BJ (cell line): ENCODE results near the gene CREM. TPM values are rescaled to one million over a fixed set of nuclear protein-coding genes. Genes with fewer than 3 reads are reported as not detected.
"Not testable (repeated sequence)": the region's sequence is repeated elsewhere in the genome, so short reads cannot be mapped to it uniquely, and the experiment has no call there.

Experiments used
- CTCF ChIA-PET: fragments of 350-600 bp; formaldehyde crosslinking; extraction: SDS; loops from one replicate; lab custom pipeline; 2021; ENCODE audit warnings: antibody characterized with exemption, inconsistent platforms; lab: Yijun Ruan, JAX
- POLR2A ChIA-PET: fragments of 300-600 bp; sonication (Branson Sonifier 250); formaldehyde crosslinking; extraction: SDS; loops from one replicate; lab custom pipeline; 2021; ENCODE audit warnings: antibody characterized with exemption; lab: Charles Lee
- DNase-seq: peaks from one replicate; pipeline ENCODE4 v3.0.0-alpha.2; 2011; ENCODE audit warnings: low read depth
- H3K27me3 ChIP-seq: 2 replicates; pipeline ENCODE4 v1.6.0; 2011; ENCODE audit warnings: low read length; ENCODE audit not compliant: control insufficient read depth, insufficient read depth
- H3K36me3 ChIP-seq: 2 replicates; pipeline ENCODE4 v1.5.1; 2011; ENCODE audit warnings: low read length; ENCODE audit not compliant: control insufficient read depth, insufficient read depth
- H3K4me3 ChIP-seq: 2 replicates; pipeline ENCODE4 v1.5.1; 2011; ENCODE audit warnings: low read depth, mild to moderate bottlenecking, control low read depth, low read length
- CTCF ChIP-seq: IDR thresholded peaks from 2 replicates; pipeline ENCODE4 v1.5.1; 2011; ENCODE audit warnings: low read depth, mild to moderate bottlenecking, control low read depth, inconsistent platforms, low read length, moderate library complexity; ENCODE audit not compliant: insufficient read depth
- polyA plus RNA-seq: library from polyadenylated mRNA; depleted of rRNA; stranded (reverse); fragments of >200 nt; gene quantifications from 2 replicates; pipeline ENCODE4 v1.2.3, GENCODE V29; 2011

The CREM gene
- polyA plus RNA-seq, 1 experiment, result 20.5 TPM

DNA sequence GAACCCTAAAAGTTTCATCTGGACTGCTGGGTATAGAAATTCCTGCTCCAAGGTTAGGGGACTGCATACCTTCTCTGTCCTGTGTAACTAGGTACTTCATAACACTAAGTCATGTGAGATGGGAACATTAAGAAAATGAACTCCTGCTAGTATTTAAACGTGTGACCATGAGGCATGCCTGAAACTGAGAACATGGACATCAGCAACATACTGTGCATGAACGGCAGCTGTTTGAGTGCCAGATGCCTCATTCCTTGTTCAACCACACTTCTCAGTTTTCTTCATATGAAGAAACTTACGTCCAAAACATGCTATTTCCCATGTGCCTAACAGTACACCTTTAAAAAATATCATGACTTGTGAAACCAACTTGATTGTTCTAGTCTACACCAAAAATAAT is 88.5 kb downstream of the CREM start:
- no peak for DNase-seq
- Histone ChIP-seq H3K36me3 (no peaks in the 10 kb centered on the region), H3K4me3 (no peak overlapping the region), H3K27me3 (no peaks in the 10 kb centered on the region)
- ChIA-PET POLR2A (no interaction called here), CTCF (interaction anchor here (1.3 to 15.2 kb wide), 3 partner anchors 11 to 93 kb away, joined by 4 to 239 read pairs (median 18); partner anchors contain the start of gene CREM)
- TF ChIP-seq CTCF, result no peak

- DNase-seq, result no peak
- Histone ChIP-seq H3K4me3 (no peak overlapping the region), H3K27me3 (no peaks in the 10 kb centered on the region), H3K36me3 (no peaks in the 10 kb centered on the region)
- ChIA-PET CTCF (interaction anchor here (0.9 to 15.2 kb wide), 7 partner anchors 8 to 550 kb away, joined by 4 to 239 read pairs (median 15); partner anchors contain the start of gene CREM), POLR2A (no interaction called here)
- TF ChIP-seq CTCF, result no peak
Observed at GRCh38 chr10:35216303-35216905, 89.8 kb downstream of the CREM start.

- DNase-seq, POLR2A ChIA-PET, H3K27me3 ChIP-seq, H3K36me3 ChIP-seq, H3K4me3 ChIP-seq: not testable (repeated sequence)
- CTCF ChIA-PET, result interaction anchor here (0.9 to 15.2 kb wide), 8 partner anchors 9 to 551 kb away, joined by 4 to 239 read pairs (median 12); partner anchors contain the start of gene CREM
Observed at GRCh38 chr10:35216956-35217355, 90.3 kb downstream of the CREM start.

GRCh38 chr10:35217455-35217854 is 90.8 kb downstream of the CREM start:
- no peaks in the 10 kb centered on the region for H3K27me3 ChIP-seq
- DNase-seq, result no peak
- H3K36me3 ChIP-seq, result no peaks in the 10 kb centered on the region
- CTCF ChIA-PET, result interaction anchor here (1.4 to 15.2 kb wide), 7 partner anchors 9 to 551 kb away, joined by 6 to 239 read pairs (median 15); partner anchors contain the start of gene CREM
- TF ChIP-seq CTCF, result no peak
- no peak overlapping the region for H3K4me3 ChIP-seq
- POLR2A ChIA-PET, result no interaction called here

- DNase-seq, result peak; percentile 25
- Histone ChIP-seq H3K36me3 (no peaks in the 10 kb centered on the region), H3K4me3 (no peak overlapping the region), H3K27me3 (no peaks in the 10 kb centered on the region; the same call in 1 of the 2 replicates)
- peak; percentile 74 for TF ChIP-seq CTCF
- POLR2A ChIA-PET, result interaction anchor here (0.6 kb wide), 1 partner anchor 135 kb away, joined by 3 read pairs; no protein-coding TSS in a partner anchor
- CTCF ChIA-PET, result interaction anchor here (1.0 to 15.2 kb wide), 6 partner anchors 10 to 224 kb away, joined by 3 to 239 read pairs (median 16); partner anchors contain the start of gene CREM
Observed at GRCh38 chr10:35218339-35218955, 91.8 kb downstream of the CREM start.
